Effector memory CD4-positive, alpha-beta T cell (primary cell): ENCODE data around the gene CDT1.
A peak's percentile ranks its signal among the peaks of the same experiment; 100 is the strongest.

ENCODE experiments used
- DNase-seq, 3 donors: peaks; one replicate each; pipeline ENCODE4 v3.0.0-alpha.2; 2020
- H3K27ac ChIP-seq: 2 replicates; pipeline ENCODE4 v1.7.0; 2013; ENCODE audit warnings: mild to moderate bottlenecking, low read length, moderate library complexity; ENCODE audit not compliant: insufficient read depth, poor library complexity, severe bottlenecking
- H3K27me3 ChIP-seq: replicated peaks from 2 replicates; pipeline ENCODE4 v1.7.0; 2013; ENCODE audit warnings: mild to moderate bottlenecking, low read length; ENCODE audit not compliant: insufficient read depth, control insufficient read depth, poor library complexity, severe bottlenecking
- H3K36me3 ChIP-seq: 2 replicates; pipeline ENCODE4 v1.7.0; 2013; ENCODE audit warnings: mild to moderate bottlenecking, low read length, moderate library complexity; ENCODE audit not compliant: control insufficient read depth, insufficient read depth
- H3K4me1 ChIP-seq: 2 replicates; pipeline ENCODE4 v1.7.0; 2013; ENCODE audit warnings: low read length, mild to moderate bottlenecking; ENCODE audit not compliant: control insufficient read depth, insufficient read depth, poor library complexity, severe bottlenecking
- H3K4me3 ChIP-seq: 2 replicates; pipeline ENCODE4 v1.7.0; 2013; ENCODE audit warnings: low read length, low read depth, mild to moderate bottlenecking; ENCODE audit not compliant: insufficient read depth, poor library complexity, severe bottlenecking
- H3K9me3 ChIP-seq: 2 replicates; pipeline ENCODE4 v1.7.0; 2013; ENCODE audit warnings: mild to moderate bottlenecking, low read length, moderate library complexity; ENCODE audit not compliant: control insufficient read depth

Gene CDT1

GRCh38 chr16:88856122-88856827 is 52.7 kb downstream of the CDT1 start:
- H3K27ac ChIP-seq, result peak overlapping the region; percentile 67

DNA sequence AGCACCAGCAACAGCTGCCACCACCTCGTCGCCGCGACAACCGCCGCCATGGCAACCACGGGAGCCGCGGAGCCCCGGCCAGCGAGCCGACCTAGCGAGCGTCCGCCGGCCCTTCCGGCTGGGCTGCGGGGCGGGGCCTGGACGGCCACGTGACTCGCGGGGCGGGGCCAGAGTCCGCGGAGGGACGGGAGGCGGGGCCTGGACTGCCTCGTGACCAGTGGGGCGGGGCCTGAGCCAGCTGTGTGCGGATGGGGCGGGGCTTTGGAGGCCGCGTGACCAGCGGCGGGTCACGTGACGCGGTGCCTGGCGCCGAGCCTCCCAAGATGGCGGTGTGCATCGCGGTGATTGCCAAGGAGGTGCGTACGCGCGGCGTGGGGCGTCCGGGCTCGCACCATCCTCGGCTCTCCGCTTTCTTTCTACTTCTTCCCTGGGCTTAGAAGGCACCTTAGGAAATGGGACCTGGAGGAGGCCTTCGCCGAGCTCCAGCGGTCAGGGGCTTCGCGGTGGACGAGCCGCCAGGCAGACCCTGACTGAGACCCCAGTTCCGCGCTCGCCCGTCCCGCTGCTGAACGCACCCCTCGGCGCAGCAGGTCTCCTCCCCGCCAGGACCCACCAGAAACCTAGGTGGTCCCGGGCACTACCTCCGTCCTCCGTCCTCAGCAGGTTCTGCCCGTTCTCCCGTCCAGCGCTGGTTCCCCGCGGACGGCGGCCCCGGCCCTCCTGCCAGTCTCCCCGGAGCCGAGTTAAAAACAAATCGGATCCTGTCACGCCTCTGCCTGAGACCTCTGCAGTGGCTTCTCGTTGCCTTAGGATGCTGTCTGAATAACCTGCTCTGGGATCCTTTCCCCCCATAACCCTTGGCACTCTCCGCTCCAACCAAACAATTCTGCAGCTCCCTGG is 53.5 kb downstream of the CDT1 start, which contains the start of the genes GALNS and TRAPPC2L:
TSS of gene GALNS (minus strand) at position 120 of the 900 bp plus-strand sequence. CDS start at position 50, 70 bp downstream.
TSS of gene TRAPPC2L (plus strand) at position 300 of the 900 bp plus-strand sequence. CDS start at position 324, 24 bp downstream.
- Histone ChIP-seq H3K27ac (peak within 1 kb of the TSS; percentile 69), H3K4me1 (peaks cover 24% of the 10 kb centered on the region), H3K9me3 (no peaks in the 10 kb centered on the region), H3K36me3 (peaks cover 34% of the 10 kb centered on the region), H3K4me3 (peak within 1 kb of the TSS; percentile 91), H3K27me3 (no peaks in the 10 kb centered on the region)
- peak; percentile 93 to 98 (median 97) for DNase-seq

More at GRCh38 chr16:88856122-88856827, 52.7 kb downstream of the CDT1 start:
- peaks cover 24% of the 10 kb centered on the region for H3K4me1 ChIP-seq
- no peaks in the 10 kb centered on the region for H3K9me3 ChIP-seq
- H3K4me3 ChIP-seq, result peak overlapping the region; percentile 91
- DNase-seq, result peak in 2 of 3 donors; percentile 6
- peaks cover 26% of the 10 kb centered on the region for H3K36me3 ChIP-seq
- no peaks in the 10 kb centered on the region for H3K27me3 ChIP-seq

DNA sequence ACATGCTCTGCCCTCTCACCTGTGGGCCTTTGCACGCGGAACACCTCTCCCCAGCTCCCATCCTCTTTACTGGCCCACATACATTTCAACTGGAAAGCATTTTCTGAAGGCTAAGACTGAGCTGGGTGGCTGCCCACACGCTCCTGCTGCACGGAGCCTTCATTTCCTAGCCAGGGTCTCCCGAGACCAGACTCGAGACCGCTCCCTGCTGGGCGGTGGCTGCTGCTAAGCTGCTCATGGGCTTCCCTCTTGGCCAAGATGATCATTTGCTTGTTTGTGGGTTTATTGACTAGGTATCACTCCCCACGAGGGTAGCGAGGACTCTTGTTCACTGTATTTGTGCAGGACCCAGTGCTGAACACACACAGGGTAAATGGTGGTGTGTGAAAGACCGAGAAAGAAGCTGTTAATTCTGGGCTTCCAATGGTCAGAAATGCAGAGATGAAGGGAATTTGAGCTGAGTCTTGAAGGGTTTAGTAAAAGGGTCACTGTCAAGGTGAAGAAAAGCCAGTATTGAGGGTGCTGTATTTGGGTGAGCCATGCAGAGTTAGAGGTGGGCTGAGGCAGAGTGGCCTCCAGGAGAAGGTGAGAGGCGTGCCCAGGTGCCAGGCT is 54.2 kb downstream of the CDT1 start:
- no peaks in the 10 kb centered on the region for H3K9me3 ChIP-seq
- peak overlapping the region; percentile 91 for H3K4me3 ChIP-seq
- peaks cover 24% of the 10 kb centered on the region for H3K4me1 ChIP-seq
- peak overlapping the region; percentile 69 for H3K27ac ChIP-seq
- no peaks in the 10 kb centered on the region for H3K27me3 ChIP-seq
- H3K36me3 ChIP-seq, result peaks cover 41% of the 10 kb centered on the region
- DNase-seq, result peak; percentile 40 to 61 (median 52)
